Gastrocnemius medialis (tissue), 4 donors: ENCODE measurements around the gene ELOVL2. TPM values are rescaled to one million over a fixed set of nuclear protein-coding genes. Genes with fewer than 3 reads are reported as not detected.
"Not testable (repeated sequence)": the region's sequence is repeated elsewhere in the genome, so short reads cannot be mapped to it uniquely, and the experiment has no call there.

Experiments
- ATAC-seq, 2 donors: fragments of 150-250 bp; one replicate each; pipeline ENCODE4 v1.9.1; 2016
- DNase-seq, 2 donors: peaks; one replicate each; pipeline ENCODE4 v3.0.0-alpha.2; 2019
- H3K27ac ChIP-seq, 4 donors: fragments of 200-600 bp; sonication (generic); 1 replicate in 1 of 4; 2 replicates in 3 of 4; pipeline ENCODE4 v1.5.1; 2016 to 2018; ENCODE audit warnings: mild to moderate bottlenecking in 2 of 4, moderate library complexity in 1 of 4
- H3K27me3 ChIP-seq, 3 donors: fragments of 200-600 bp; sonication (generic) in 2 of 3; 1 replicate in 1 of 3; 2 replicates in 2 of 3; pipeline versions ENCODE4 v1.5.1 to v1.6.0; 2016 to 2019; ENCODE audit warnings: mild to moderate bottlenecking in 1 of 3, moderate library complexity in 1 of 3
- H3K36me3 ChIP-seq, 2 donors: fragments of 200-600 bp; sonication (generic) in 1 of 2; one replicate each; pipeline ENCODE4 v1.5.1; 2017 to 2018
- H3K4me1 ChIP-seq, 2 donors: fragments of 200-600 bp; sonication (generic) in 1 of 2; one replicate each; pipeline ENCODE4 v1.5.1; 2016 to 2017; ENCODE audit warnings: mild to moderate bottlenecking in 2 of 2
- H3K4me3 ChIP-seq, 4 donors: fragments of 200-600 bp; sonication (generic) in 3 of 4; 1 replicate in 1 of 4; 2 replicates in 3 of 4; pipeline ENCODE4 v1.5.1; 2016 to 2019; ENCODE audit warnings: mild to moderate bottlenecking in 2 of 4
- H3K9me3 ChIP-seq, 3 donors: fragments of 200-600 bp; sonication (generic) in 2 of 3; 1 replicate in 1 of 3; 2 replicates in 2 of 3; pipeline ENCODE4 v1.5.1; 2016 to 2019
- POLR2A ChIP-seq, 2 donors: fragments of 450-650 bp; IDR thresholded peaks; one replicate each; pipeline ENCODE4 v1.6.1; 2017; ENCODE audit warnings: antibody characterized with exemption in 2 of 2, mild to moderate bottlenecking in 2 of 2, moderate library complexity in 2 of 2
- in situ Hi-C, 4 donors: fragments of 200-750 bp; cut with MboI; loops; one replicate each; pipeline versions ENCODE4 v1.15.0 to v1.8.0; 2017; ENCODE audit warnings: low sequenced_read_pairs in 4 of 4
- intact Hi-C: fragments of 100-400 bp; cut with DNase I; formaldehyde crosslinking; loops from one replicate; pipeline ENCODE4 v1.15.1; 2023; ENCODE audit warnings: low total_unique reads
- total RNA-seq, 4 donors: library from RNA; depleted of rRNA; stranded (reverse); fragments of >200 nt; gene quantifications; one replicate each; pipeline versions ENCODE4 v1.1.0 to v1.2.3, GENCODE V29; 2016
- TF ChIP-seq, protein P1 (sequence below), 5 experiments: fragments of 450-650 bp in 3 of 5; fragments of 200-600 bp in 2 of 5; sonication (generic) in 2 of 5; IDR thresholded peaks in 4 of 5; conservative IDR thresholded peaks in 1 of 5; 1 replicate in 4 of 5; 2 replicates in 1 of 5; pipeline ENCODE4 v1.5.1; 2016 to 2019; ENCODE audit warnings: antibody characterized with exemption in 5 of 5, mild to moderate bottlenecking in 3 of 5, moderate library complexity in 3 of 5

Gene ELOVL2
- total RNA-seq, 4 donors from 2014 or later = 0.07 to 1.1 (median 0.31) TPM

DNA sequence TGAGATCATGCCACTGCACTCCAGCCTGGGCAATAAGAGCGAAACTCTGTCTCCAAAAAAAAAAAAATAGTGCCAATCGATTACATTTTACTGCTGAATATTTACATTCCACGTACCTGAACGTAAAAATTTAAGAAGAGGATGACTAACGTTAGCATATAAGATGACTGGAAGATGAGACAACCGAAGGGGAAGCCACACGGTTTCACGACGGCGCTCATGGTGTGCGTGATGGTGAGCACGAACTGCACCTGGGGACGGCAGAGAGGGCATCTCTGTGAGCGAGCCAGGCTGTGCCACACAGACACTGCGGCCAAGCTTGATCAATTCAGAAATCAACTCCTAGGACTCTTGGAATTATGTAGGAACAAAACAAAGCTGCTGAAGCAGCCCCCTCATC is 54.5 kb downstream of the ELOVL2 start:
- in situ Hi-C loops = no loop called here
- no peaks in the 10 kb centered on the region for H3K27me3 ChIP-seq
- TF ChIP-seq, protein P1, sequence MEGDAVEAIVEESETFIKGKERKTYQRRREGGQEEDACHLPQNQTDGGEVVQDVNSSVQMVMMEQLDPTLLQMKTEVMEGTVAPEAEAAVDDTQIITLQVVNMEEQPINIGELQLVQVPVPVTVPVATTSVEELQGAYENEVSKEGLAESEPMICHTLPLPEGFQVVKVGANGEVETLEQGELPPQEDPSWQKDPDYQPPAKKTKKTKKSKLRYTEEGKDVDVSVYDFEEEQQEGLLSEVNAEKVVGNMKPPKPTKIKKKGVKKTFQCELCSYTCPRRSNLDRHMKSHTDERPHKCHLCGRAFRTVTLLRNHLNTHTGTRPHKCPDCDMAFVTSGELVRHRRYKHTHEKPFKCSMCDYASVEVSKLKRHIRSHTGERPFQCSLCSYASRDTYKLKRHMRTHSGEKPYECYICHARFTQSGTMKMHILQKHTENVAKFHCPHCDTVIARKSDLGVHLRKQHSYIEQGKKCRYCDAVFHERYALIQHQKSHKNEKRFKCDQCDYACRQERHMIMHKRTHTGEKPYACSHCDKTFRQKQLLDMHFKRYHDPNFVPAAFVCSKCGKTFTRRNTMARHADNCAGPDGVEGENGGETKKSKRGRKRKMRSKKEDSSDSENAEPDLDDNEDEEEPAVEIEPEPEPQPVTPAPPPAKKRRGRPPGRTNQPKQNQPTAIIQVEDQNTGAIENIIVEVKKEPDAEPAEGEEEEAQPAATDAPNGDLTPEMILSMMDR (IDR thresholded peaks at IDR 0.05 in 4 of 5, conservative IDR thresholded peaks at IDR 0.05 in 1 of 5) = no peak
- no peak for TF ChIP-seq POLR2A (IDR thresholded peaks at IDR 0.05)
- ATAC-seq (no peak), DNase-seq (no peak)
- H3K4me1 ChIP-seq = no peaks in the 10 kb centered on the region
- H3K4me3 ChIP-seq = no peak overlapping the region
- no peaks in the 10 kb centered on the region for H3K9me3 ChIP-seq
- intact Hi-C loops = no loop called here
- H3K36me3 ChIP-seq = no peaks in the 10 kb centered on the region
- H3K27ac ChIP-seq = no peak overlapping the region

DNA sequence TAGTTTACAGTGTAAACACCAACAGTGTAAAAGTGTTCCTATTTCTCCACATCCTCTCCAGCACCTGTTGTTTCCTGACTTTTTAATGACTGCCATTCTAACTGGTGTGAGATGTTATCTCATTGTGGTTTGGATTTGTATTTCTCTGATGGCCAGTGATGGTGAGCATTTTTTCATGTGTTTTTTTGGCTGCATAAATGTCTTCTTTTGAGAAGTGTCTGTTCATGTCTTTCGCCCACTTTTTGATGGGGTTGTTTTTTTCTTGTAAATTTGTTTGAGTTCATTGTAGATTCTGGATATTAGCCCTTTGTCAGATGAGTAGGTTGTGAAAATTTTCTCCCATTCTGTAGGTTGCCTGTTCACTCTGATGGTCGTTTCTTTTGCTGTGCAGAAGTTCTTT is 59.1 kb downstream of the ELOVL2 start:
- H3K27ac ChIP-seq, in situ Hi-C loops, ATAC-seq, H3K4me3 ChIP-seq, H3K36me3 ChIP-seq, H3K9me3 ChIP-seq, H3K4me1 ChIP-seq, intact Hi-C loops, H3K27me3 ChIP-seq, DNase-seq: not testable (repeated sequence)

DNA sequence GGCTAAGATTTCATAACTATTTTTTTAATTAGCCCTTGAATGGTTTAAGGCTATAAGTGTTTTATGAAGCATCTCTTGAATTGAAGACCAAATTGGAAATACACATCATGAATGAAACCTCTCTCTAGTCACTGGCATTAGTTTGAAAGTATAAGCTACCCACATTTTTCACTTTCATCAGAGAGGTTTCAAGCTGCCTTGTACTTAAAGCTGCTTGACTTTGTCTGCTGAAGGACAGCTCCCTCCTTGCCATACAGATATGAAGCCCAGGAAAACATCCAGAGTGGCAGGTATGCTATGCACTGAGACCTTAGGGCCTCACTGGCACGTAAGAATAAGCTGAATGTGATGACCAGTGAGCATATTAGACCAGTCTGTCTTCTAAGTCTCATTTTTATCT is 62.7 kb downstream of the ELOVL2 start:
- intact Hi-C loops (no loop called here), in situ Hi-C loops (no loop called here)
- Histone ChIP-seq H3K4me3 (no peak overlapping the region), H3K4me1 (no peaks in the 10 kb centered on the region), H3K36me3 (no peaks in the 10 kb centered on the region), H3K27ac (no peak overlapping the region), H3K27me3 (no peaks in the 10 kb centered on the region), H3K9me3 (no peaks in the 10 kb centered on the region)
- DNase-seq (no peak), ATAC-seq (no peak)
- TF ChIP-seq, protein P1 (IDR thresholded peaks at IDR 0.05 in 4 of 5, conservative IDR thresholded peaks at IDR 0.05 in 1 of 5) = no peak
- no peak for TF ChIP-seq POLR2A (IDR thresholded peaks at IDR 0.05)

DNA sequence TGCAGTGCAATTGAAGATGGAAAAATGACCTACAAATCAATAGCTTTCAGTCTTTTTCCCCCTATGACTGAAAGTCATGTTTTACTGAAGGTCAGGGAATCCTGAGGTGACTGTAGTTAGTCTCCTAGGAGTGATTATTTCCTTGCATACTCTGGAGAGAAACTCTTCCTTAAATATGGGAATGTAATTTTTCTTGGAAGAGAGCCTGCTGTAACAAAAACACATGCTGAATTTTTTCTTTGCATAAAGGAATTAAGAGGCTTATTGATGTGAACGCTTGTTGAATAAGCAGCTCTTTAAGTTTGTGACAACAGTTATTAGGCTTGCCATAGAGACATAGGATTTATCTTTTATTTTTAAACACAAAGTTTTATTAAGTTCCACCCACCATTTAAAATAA is 64.5 kb downstream of the ELOVL2 start:
- Histone ChIP-seq H3K36me3 (no peaks in the 10 kb centered on the region), H3K4me3 (no peak overlapping the region), H3K9me3 (no peaks in the 10 kb centered on the region), H3K4me1 (no peaks in the 10 kb centered on the region), H3K27me3 (no peaks in the 10 kb centered on the region), H3K27ac (no peak overlapping the region)
- intact Hi-C loops (no loop called here), in situ Hi-C loops (no loop called here)
- DNase-seq = no peak
- ATAC-seq = no peak
- TF ChIP-seq POLR2A (IDR thresholded peaks at IDR 0.05) = no peak
- TF ChIP-seq, protein P1 (IDR thresholded peaks at IDR 0.05 in 4 of 5, conservative IDR thresholded peaks at IDR 0.05 in 1 of 5) = no peak

DNA sequence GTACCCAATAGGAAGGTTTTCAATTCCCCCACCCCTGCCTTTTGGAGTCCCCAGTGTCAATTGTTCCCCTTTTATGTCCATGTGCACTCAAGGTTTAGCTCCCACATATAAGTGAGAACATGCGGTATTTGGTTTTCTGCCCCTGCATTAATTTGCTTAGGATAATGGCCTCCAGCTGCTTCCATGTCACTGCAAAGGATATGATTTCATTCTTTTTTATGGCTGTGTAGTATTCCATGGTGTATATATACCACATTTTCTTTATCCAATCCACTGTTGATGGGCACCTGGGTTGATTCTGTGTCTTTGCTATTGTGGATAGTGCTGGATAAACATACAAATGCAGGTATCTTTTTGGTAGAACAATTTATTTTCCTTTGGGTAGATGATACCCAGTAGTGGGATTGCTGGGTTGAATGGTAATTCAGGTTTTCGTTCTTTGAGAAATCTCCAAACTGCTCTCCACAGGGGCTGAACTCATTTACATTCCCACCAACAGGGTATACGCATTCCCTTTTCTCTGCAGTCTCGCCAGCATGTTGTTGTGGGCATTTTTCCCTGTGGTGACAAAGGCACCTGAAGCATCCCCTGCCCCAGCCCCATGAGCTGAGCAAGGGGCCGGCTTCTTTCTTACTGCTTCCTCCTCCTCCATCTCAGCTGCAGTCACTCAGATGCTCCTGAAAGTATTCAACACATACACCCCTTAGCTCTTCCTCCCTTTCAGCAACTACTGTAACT is 66.7 kb downstream of the ELOVL2 start:
- no peak for ATAC-seq
- no peak overlapping the region for H3K4me3 ChIP-seq
- in situ Hi-C loops = no loop called here
- intact Hi-C loops = no loop called here
- H3K36me3 ChIP-seq = no peaks in the 10 kb centered on the region
- no peak for TF ChIP-seq POLR2A (IDR thresholded peaks at IDR 0.05)
- TF ChIP-seq, protein P1 (IDR thresholded peaks at IDR 0.05 in 4 of 5, conservative IDR thresholded peaks at IDR 0.05 in 1 of 5) = no peak
- no peaks in the 10 kb centered on the region for H3K9me3 ChIP-seq
- no peak for DNase-seq
- no peak overlapping the region for H3K27ac ChIP-seq
- no peaks in the 10 kb centered on the region for H3K4me1 ChIP-seq
- no peaks in the 10 kb centered on the region for H3K27me3 ChIP-seq
